ENCODE measurements around the gene NHERF1. TPM values are rescaled to one million over a fixed set of nuclear protein-coding genes. Genes with fewer than 3 reads are reported as not detected.

Gene NHERF1
- total RNA-seq, 1 donor from 2014 or later: 142 TPM

DNA sequence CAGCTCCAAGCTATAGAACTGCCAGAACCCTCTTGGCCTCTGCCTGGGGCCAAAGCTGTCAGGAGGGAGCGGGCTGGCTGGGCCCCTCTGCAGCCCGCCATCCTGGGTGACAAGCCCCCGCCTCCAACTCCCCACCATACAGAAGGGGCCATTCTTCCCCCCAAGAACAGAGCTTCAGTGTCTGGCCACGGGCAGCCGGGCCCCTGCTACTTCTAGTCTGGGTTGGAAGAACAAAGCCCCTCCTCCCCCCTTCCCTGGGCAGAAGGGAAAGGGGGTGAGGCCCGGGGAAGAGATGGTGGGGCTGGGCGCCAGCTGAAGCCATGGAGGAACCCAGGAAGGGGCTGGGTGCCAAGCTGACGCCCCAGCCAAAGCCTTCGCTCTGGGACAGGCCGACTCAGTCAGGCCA, 18.7 kb downstream of the NHERF1 start:
- no peaks in the 10 kb centered on the region for H3K9me3 Mint-ChIP-seq

DNA sequence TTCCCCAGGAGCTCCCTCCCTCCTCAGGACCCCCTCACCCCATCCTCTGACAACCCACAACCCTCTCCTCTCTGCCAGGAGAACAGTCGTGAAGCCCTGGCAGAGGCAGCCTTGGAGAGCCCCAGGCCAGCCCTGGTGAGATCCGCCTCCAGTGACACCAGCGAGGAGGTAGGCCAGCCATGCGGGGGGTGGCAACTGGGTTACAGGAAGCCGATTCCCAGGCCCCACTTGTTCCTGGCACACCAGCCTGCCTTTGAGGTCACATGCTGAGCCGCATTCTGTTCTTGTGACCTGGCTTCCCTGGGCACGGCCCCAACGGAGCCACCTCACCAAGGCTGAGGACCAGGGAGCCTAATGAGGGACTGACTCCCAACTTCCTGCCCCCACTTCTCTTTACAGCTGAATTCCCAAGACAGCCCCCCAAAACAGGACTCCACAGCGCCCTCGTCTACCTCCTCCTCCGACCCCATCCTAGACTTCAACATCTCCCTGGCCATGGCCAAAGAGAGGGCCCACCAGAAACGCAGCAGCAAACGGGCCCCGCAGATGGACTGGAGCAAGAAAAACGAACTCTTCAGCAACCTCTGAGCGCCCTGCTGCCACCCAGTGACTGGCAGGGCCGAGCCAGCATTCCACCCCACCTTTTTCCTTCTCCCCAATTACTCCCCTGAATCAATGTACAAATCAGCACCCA, 19.8 kb downstream of the NHERF1 start:
- intact Hi-C loops (cut with micrococcal nuclease): no loop called here
- no peaks in the 10 kb centered on the region for H3K9me3 Mint-ChIP-seq
- no peak overlapping the region for H3K4me3 Mint-ChIP-seq
- no peaks in the 10 kb centered on the region for H3K27me3 Mint-ChIP-seq (ENCODE audit: insufficient read depth)
- peak overlapping the region; percentile 66 for H3K27ac Mint-ChIP-seq
- no peak for DNase-seq (ENCODE audit: low spot score)
- peaks cover 15% of the 10 kb centered on the region for H3K4me1 Mint-ChIP-seq (ENCODE audit: low read depth)
- H3K36me3 Mint-ChIP-seq (ENCODE audit: low read depth): peaks cover 44% of the 10 kb centered on the region

More for the DNA sequence above, 18.7 kb downstream of the NHERF1 start:
- H3K27me3 Mint-ChIP-seq (ENCODE audit: insufficient read depth): no peaks in the 10 kb centered on the region
- peaks cover 36% of the 10 kb centered on the region for H3K36me3 Mint-ChIP-seq (ENCODE audit: low read depth)
- no peak for DNase-seq (ENCODE audit: low spot score)
- intact Hi-C loops (cut with micrococcal nuclease): no loop called here
- H3K4me1 Mint-ChIP-seq (ENCODE audit: low read depth): peaks cover 10% of the 10 kb centered on the region
- H3K27ac Mint-ChIP-seq: no peak overlapping the region
- no peak overlapping the region for H3K4me3 Mint-ChIP-seq

DNA sequence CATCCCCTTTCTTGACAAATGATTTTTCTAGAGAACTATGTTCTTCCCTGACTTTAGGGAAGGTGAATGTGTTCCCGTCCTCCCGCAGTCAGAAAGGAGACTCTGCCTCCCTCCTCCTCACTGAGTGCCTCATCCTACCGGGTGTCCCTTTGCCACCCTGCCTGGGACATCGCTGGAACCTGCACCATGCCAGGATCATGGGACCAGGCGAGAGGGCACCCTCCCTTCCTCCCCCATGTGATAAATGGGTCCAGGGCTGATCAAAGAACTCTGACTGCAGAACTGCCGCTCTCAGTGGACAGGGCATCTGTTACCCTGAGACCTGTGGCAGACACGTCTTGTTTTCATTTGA, 20.3 kb downstream of the NHERF1 start:
- H3K4me3 Mint-ChIP-seq: no peak overlapping the region
- no peaks in the 10 kb centered on the region for H3K9me3 Mint-ChIP-seq
- peak overlapping the region; percentile 66 for H3K27ac Mint-ChIP-seq
- DNase-seq (ENCODE audit: low spot score): no peak
- H3K36me3 Mint-ChIP-seq (ENCODE audit: low read depth): peaks cover 48% of the 10 kb centered on the region
- intact Hi-C loops (cut with micrococcal nuclease): no loop called here
- peaks cover 20% of the 10 kb centered on the region for H3K4me1 Mint-ChIP-seq (ENCODE audit: low read depth)
- no peaks in the 10 kb centered on the region for H3K27me3 Mint-ChIP-seq (ENCODE audit: insufficient read depth)

DNA sequence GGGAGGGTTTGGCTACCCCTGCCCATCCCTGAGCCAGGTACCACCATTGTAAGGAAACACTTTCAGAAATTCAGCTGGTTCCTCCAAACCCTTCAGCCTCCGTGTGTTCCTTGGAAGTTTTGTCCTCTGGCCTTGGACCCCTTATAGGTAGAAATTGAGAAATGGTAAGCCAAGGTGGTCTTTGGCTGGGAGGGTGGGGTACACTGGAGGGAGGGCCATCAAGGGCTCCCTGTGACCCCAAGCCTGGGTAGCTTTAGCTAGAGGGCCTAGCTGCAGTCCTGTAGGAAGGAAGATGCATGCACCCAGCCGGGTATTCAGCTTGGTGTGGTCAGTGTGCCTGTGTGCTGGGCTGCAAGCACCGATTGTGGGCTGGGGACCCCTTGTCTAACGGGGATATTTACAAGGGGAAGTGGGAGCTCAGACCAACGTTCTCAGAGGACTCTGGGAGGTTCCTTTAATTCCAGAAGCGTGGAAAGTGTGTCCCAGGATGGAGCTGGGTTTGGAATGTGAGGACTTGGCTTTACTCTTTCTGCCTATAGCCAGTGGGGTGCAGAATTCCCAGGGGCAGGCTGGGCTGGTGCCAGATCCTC, 20.9 kb downstream of the NHERF1 start:
- Mint-ChIP-seq H3K9me3 (no peaks in the 10 kb centered on the region), H3K27me3 (ENCODE audit: insufficient read depth) (no peaks in the 10 kb centered on the region), H3K27ac (no peak overlapping the region), H3K36me3 (ENCODE audit: low read depth) (peaks cover 52% of the 10 kb centered on the region), H3K4me3 (no peak overlapping the region), H3K4me1 (ENCODE audit: low read depth) (peaks cover 26% of the 10 kb centered on the region)
- intact Hi-C loops (cut with micrococcal nuclease): no loop called here
- no peak for DNase-seq (ENCODE audit: low spot score)

DNA sequence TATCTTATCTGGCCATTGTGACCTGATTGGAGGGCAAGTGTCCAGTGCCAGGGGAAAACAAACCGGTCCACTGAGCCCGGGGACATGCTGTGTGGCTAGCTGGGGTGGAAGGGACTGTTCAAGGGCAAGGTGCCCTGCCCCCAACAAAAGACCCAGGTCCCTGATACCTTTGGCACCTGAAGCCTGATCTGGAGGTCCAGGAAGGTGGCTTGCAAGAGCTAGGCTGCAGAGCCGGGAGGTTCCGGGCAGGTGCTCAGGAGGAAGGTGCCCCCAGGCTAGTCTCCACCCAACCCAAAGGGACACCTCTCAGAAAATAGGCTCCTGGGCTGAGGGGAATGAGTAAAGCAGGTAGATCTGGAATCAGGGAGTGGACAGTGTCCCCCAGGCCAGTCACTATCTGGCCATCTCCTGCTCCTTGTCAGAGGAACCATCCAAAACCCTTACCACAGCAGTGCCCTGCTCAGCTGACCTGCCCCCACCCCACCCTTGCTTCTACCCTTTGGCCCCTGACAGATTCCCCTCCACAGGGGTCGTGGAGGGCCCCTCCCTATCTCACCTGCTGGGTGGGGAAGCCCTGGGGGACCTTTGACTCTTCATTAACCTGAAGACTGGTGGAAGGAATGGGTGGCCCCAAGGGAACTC, 21.5 kb downstream of the NHERF1 start:
- H3K36me3 Mint-ChIP-seq (ENCODE audit: low read depth): peaks cover 51% of the 10 kb centered on the region
- no peak overlapping the region for H3K4me3 Mint-ChIP-seq
- no peaks in the 10 kb centered on the region for H3K27me3 Mint-ChIP-seq (ENCODE audit: insufficient read depth)
- intact Hi-C loops (cut with micrococcal nuclease): loop anchor here (1.0 kb wide), 2 partner anchors 26 to 113 kb away; no protein-coding TSS in a partner anchor
- H3K4me1 Mint-ChIP-seq (ENCODE audit: low read depth): peaks cover 26% of the 10 kb centered on the region
- no peak for DNase-seq (ENCODE audit: low spot score)
- H3K9me3 Mint-ChIP-seq: no peaks in the 10 kb centered on the region
- H3K27ac Mint-ChIP-seq: peak overlapping the region; percentile 48

DNA sequence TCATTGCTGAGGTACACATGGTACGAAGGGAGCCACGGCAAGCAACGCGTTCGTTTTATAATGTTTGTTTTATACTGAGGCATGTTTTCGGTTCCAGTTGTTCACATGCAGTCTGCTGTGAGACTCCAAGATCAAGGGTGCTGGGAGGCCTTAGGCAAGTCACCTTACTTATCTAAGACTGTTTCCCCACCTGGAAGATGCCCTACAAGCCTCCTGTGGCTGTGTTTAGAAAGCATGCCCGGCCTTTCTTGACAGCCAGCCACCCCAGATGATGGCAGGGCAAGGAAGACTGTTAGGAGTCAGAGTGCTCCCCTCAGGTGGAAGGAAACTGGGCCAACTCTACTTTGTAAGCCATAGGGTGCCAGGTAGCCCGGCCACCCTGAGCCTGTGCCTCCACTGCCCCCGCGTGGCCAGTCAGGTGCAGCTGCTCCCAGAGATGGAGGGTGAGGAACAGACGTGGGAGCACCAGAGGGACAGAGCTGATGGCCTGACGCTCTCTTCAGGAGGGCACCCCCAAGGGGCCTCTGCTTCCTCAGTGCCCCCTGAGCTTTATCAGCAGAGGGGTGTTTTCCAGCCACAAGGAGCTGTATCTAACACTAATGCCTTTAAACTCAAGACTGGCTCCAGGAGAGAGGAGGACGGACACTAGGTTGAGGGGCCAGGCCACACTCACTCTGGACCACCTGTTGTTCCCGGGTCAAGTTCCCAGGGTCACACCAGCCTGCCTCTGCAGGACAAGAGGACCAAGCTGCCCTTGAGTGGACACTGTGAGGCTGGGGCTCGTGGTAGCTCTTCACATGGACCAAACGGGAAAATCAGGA, 22.3 kb downstream of the NHERF1 start:
- H3K36me3 Mint-ChIP-seq (ENCODE audit: low read depth): peaks cover 48% of the 10 kb centered on the region
- H3K4me1 Mint-ChIP-seq (ENCODE audit: low read depth): peaks cover 31% of the 10 kb centered on the region
- intact Hi-C loops (cut with micrococcal nuclease): loop anchor here (1.0 kb wide), 2 partner anchors 26 to 113 kb away; no protein-coding TSS in a partner anchor
- H3K27ac Mint-ChIP-seq: peak overlapping the region; percentile 48
- H3K27me3 Mint-ChIP-seq (ENCODE audit: insufficient read depth): no peaks in the 10 kb centered on the region
- no peak overlapping the region for H3K4me3 Mint-ChIP-seq
- peak; percentile 54 for DNase-seq (ENCODE audit: low spot score)
- H3K9me3 Mint-ChIP-seq: no peaks in the 10 kb centered on the region

DNA sequence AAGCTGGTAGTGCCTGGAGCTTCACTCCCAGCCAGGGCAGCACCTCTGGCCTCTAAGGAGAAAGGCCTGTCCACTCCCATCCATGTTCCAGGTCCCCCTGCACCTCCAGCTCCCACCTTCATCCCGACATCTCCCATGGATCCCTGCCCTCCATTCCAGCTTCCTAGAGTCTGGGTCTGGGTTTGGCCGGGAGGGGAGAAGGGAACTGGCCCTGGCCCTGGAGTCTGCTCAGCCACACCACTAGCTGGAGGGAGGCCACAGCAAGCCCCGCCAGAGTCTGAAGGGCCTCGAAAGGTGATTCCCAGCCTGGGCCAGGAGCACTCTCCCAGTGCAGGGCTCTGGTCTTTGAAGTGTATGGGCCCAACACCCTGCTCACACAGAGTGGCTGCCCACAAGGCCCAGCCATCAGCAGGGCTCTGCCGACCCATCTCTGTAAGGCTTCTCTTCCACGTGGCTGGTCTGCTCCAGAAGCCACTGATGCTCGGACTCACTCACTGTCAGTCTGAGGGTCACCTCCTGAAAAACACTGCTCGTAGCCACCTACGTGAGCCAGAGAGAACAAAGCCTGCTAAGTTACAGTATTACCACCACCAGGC, 23.0 kb downstream of the NHERF1 start:
- Mint-ChIP-seq H3K9me3 (no peaks in the 10 kb centered on the region), H3K4me3 (no peak overlapping the region), H3K4me1 (ENCODE audit: low read depth) (peaks cover 35% of the 10 kb centered on the region), H3K27me3 (ENCODE audit: insufficient read depth) (no peaks in the 10 kb centered on the region), H3K27ac (no peak overlapping the region), H3K36me3 (ENCODE audit: low read depth) (peaks cover 53% of the 10 kb centered on the region)
- intact Hi-C loops (cut with micrococcal nuclease): no loop called here
- no peak for DNase-seq (ENCODE audit: low spot score)

DNA sequence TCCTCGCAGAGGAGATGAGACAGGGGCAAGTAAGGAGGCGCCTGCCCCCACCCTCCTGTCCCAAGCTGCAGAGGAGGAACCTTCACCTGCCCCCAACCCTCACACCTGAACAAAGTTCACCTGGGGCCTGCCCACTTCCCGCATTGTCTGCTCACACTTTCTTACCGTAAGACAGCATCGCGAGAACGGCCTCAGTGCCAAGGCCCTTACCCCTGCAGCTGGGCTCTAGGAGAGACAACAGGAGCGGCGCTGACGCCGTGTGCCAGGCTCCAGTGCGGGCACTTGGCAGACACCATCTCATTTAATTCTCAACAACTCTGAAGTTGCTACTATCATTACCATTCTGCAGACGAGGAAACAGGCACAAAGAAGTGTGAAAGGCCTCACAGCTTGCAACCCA, 23.6 kb downstream of the NHERF1 start:
- H3K4me3 Mint-ChIP-seq: no peak overlapping the region
- H3K36me3 Mint-ChIP-seq (ENCODE audit: low read depth): peaks cover 51% of the 10 kb centered on the region
- DNase-seq (ENCODE audit: low spot score): no peak
- no peak overlapping the region for H3K27ac Mint-ChIP-seq
- peaks cover 41% of the 10 kb centered on the region for H3K4me1 Mint-ChIP-seq (ENCODE audit: low read depth)
- intact Hi-C loops (cut with micrococcal nuclease): no loop called here
- no peaks in the 10 kb centered on the region for H3K27me3 Mint-ChIP-seq (ENCODE audit: insufficient read depth)
- no peaks in the 10 kb centered on the region for H3K9me3 Mint-ChIP-seq

DNA sequence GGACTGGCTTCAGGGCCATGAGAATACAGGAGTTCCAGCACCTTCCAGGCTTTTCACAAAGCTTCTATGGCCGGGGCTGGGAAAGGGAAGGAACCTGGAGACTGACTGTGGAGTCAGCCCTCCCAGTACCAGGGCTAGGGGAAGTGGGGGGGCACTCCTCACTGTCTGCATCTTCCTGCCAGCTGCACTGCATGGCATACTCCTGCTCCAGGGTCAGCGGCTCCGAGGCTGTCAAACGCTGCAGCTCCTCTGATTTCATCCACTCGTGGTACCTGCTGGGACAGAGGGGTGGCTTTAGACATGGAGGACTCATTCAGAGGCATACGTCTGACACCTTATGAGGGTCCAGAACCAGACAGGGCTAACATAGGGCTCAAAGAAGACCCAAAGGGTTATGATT, 25.0 kb downstream of the NHERF1 start:
- H3K36me3 Mint-ChIP-seq (ENCODE audit: low read depth): peaks cover 48% of the 10 kb centered on the region
- intact Hi-C loops (cut with micrococcal nuclease): no loop called here
- no peaks in the 10 kb centered on the region for H3K9me3 Mint-ChIP-seq
- H3K4me1 Mint-ChIP-seq (ENCODE audit: low read depth): peaks cover 54% of the 10 kb centered on the region
- H3K27ac Mint-ChIP-seq: peak overlapping the region; percentile 52
- peak overlapping the region; percentile 77 for H3K4me3 Mint-ChIP-seq
- no peak for DNase-seq (ENCODE audit: low spot score)
- no peaks in the 10 kb centered on the region for H3K27me3 Mint-ChIP-seq (ENCODE audit: insufficient read depth)

DNA sequence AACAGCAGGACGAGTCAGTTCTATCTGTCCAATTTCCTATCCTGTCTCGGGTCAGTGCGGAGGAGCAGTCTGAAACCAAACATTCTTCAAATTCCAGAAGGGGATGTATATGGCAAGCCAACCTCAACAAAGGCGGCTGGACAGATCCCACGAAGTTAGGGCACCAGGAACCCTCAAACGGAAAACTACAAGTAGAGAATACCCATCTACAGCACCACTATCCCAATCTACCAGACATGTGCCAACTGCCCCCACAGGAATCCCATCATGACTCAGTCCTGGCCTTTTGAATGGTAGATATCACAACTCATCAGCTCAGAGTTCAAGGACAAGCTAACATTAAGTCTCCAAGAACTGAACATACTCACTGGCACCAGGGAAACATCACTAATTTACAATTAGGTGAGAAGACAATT, 25.5 kb downstream of the NHERF1 start:
- H3K9me3 Mint-ChIP-seq: no peaks in the 10 kb centered on the region
- H3K27me3 Mint-ChIP-seq (ENCODE audit: insufficient read depth): no peaks in the 10 kb centered on the region
- intact Hi-C loops (cut with micrococcal nuclease): no loop called here
- peaks cover 43% of the 10 kb centered on the region for H3K36me3 Mint-ChIP-seq (ENCODE audit: low read depth)
- H3K4me1 Mint-ChIP-seq (ENCODE audit: low read depth): peaks cover 55% of the 10 kb centered on the region
- H3K27ac Mint-ChIP-seq: peak overlapping the region; percentile 52
- peak overlapping the region; percentile 77 for H3K4me3 Mint-ChIP-seq
- no peak for DNase-seq (ENCODE audit: low spot score)

DNA sequence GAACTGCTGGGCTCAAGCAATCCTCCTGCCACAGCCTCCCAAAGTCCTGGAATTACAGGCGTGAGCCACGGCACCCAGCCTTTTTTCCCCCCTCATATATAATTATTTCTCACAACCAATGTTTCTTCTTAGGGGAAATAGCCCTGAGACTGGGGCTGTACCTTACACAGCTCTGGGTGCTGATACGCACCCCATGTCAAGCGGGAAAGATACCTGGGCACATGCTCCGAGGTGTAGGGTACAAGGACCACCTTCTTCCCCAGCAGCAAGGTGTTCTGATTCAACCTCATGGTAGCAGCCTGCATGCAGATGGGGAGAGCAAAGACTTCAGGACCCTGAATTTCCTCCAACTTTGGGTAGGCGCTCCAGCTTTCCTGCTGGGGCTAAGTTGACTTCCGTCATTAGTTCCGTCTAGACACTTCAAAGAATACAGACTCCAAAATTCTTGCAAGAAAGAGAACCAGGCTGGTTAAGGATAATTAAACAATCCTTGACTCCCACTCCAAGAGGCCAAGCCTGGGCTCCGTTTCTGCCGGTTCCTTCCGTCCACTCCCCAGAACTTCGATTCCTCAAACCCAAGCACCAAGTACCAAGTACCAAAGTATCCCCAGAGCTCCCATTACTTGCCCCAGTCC, 27.1 kb downstream of the NHERF1 start:
- H3K4me1 Mint-ChIP-seq (ENCODE audit: low read depth): peaks cover 67% of the 10 kb centered on the region
- H3K36me3 Mint-ChIP-seq (ENCODE audit: low read depth): peaks cover 41% of the 10 kb centered on the region
- DNase-seq (ENCODE audit: low spot score): no peak
- peak overlapping the region; percentile 99 for H3K4me3 Mint-ChIP-seq
- no peaks in the 10 kb centered on the region for H3K9me3 Mint-ChIP-seq
- no peaks in the 10 kb centered on the region for H3K27me3 Mint-ChIP-seq (ENCODE audit: insufficient read depth)
- intact Hi-C loops (cut with micrococcal nuclease): loop anchor here (1.0 to 5.0 kb wide), 4 partner anchors 16 to 263 kb away; partner anchors contain the start of gene NHERF1
- H3K27ac Mint-ChIP-seq: peak overlapping the region; percentile 91
